Lung (tissue), 12 donors: ENCODE data around the gene SLC44A2. TPM values are rescaled to one million over a fixed set of nuclear protein-coding genes. Genes with fewer than 3 reads are reported as not detected.

Experiments
- ATAC-seq: fragments of 200-7000 bp; cut with Tn5 transposase; one replicate; pipeline ENCODE4 v1.9.1; 2020; ENCODE audit warnings: moderate number of reproducible peaks; ENCODE audit not compliant: insufficient read depth, low FRiP score
- DNase-seq, 3 donors: peaks; one replicate each; pipeline ENCODE4 v3.0.0-alpha.2; 2013 to 2017
- H3K27ac ChIP-seq, 2 donors: one replicate each; pipeline ENCODE4 v1.5.1; 2013; ENCODE audit warnings: mild to moderate bottlenecking in 2 of 2, moderate library complexity in 2 of 2, control low read depth in 1 of 2, inconsistent platforms in 1 of 2, low read depth in 1 of 2, low read length in 1 of 2
- H3K27me3 ChIP-seq, 3 donors: one replicate each; pipeline ENCODE4 v1.5.1; 2013; ENCODE audit warnings: low read length in 2 of 3; ENCODE audit not compliant: control insufficient read depth in 3 of 3, insufficient read depth in 3 of 3
- H3K36me3 ChIP-seq, 4 donors: one replicate each; pipeline ENCODE4 v1.5.1; 2013; ENCODE audit warnings: low read length in 4 of 4, mild to moderate bottlenecking in 1 of 4, moderate library complexity in 1 of 4; ENCODE audit not compliant: control insufficient read depth in 4 of 4, insufficient read depth in 4 of 4
- H3K4me1 ChIP-seq, 5 donors: one replicate each; pipeline ENCODE4 v1.5.1; 2013; ENCODE audit warnings: low read length in 5 of 5, mild to moderate bottlenecking in 2 of 5, moderate library complexity in 1 of 5; ENCODE audit not compliant: control insufficient read depth in 5 of 5, insufficient read depth in 5 of 5
- H3K4me3 ChIP-seq: one replicate; pipeline ENCODE4 v1.5.1; 2013; ENCODE audit warnings: mild to moderate bottlenecking, control low read depth, moderate library complexity
- H3K9ac ChIP-seq, 2 donors: one replicate each; pipeline ENCODE4 v1.5.1; 2013; ENCODE audit warnings: low read length in 2 of 2, control low read depth in 1 of 2; ENCODE audit not compliant: insufficient read depth in 1 of 2
- H3K9me3 ChIP-seq, 4 donors: one replicate each; pipeline ENCODE4 v1.5.1; 2013; ENCODE audit warnings: low read length in 3 of 4, mild to moderate bottlenecking in 1 of 4, moderate library complexity in 1 of 4; ENCODE audit not compliant: control insufficient read depth in 4 of 4, insufficient read depth in 3 of 4
- CTCF ChIP-seq: IDR thresholded peaks from 2 replicates; pipeline ENCODE4 v1.5.1; 2012; ENCODE audit warnings: mild to moderate bottlenecking; ENCODE audit errors: control extremely low read depth, extremely low read depth
- WGBS, 2 donors: extraction: QIAGEN DNeasy Blood & Tissue Kit; methylation state at CpG; one replicate each; pipeline ENCODE4 v1.1.7; 2013; 5-methylcytosine and 5-hydroxymethylcytosine counted together
- polyA plus RNA-seq, 2 donors: library from polyadenylated mRNA; stranded (reverse); fragments of 200-250 nt; gene quantifications; one replicate each; pipeline ENCODE4 v1.2.1, GENCODE V29; 2013
- total RNA-seq, 2 donors: library from RNA; depleted of rRNA in 1 of 2; stranded (reverse); fragments of >200 nt in 1 of 2; gene quantifications; one replicate each; pipeline ENCODE4 v1.2.1, GENCODE V29; 2014 to 2021
- donor health status: control.
- donor health status: control.
- donor health status: Bipolar disorder and iron deficiency.
- donor health status: healthy.
- donor health status: DM: yes; HTN: yes; CAD: no.

SLC44A2 gene
- total and polyA plus RNA-seq, 4 donors: 83.6 to 173 (median 118) TPM

- Histone ChIP-seq H3K36me3 (peaks cover 42 to 90% (median 63%) of the 10 kb centered on the region in 4 donors), H3K27me3 (no peaks in the 10 kb centered on the region), H3K4me1 (no peaks in the 10 kb centered on the region), H3K9ac (no peak overlapping the region), H3K4me3 (no peak overlapping the region), H3K27ac (no peak overlapping the region), H3K9me3 (no peaks in the 10 kb centered on the region)
- ATAC-seq (no peak), DNase-seq (no peak)
- no peak for TF ChIP-seq CTCF
- WGBS, 2 donors: 88% methylated on average over 4 of the region's 4 CpGs
Observed at GRCh38 chr19:10681658-10682057, 56.3 kb downstream of the SLC44A2 start.

GRCh38 chr19:10682397-10683063 lies 57.2 kb downstream of the SLC44A2 start:
- ATAC-seq (no peak), DNase-seq (no peak)
- Histone ChIP-seq H3K9ac (no peak overlapping the region), H3K27ac (no peak overlapping the region), H3K27me3 (no peaks in the 10 kb centered on the region), H3K9me3 (no peaks in the 10 kb centered on the region), H3K4me3 (no peak overlapping the region), H3K36me3 (peaks cover 35 to 91% (median 61%) of the 10 kb centered on the region in 4 donors), H3K4me1 (no peaks in the 10 kb centered on the region)
- TF ChIP-seq CTCF: no peak
- WGBS, 2 donors: 96 to 97% methylated on average over 15 of the region's 15 CpGs

GRCh38 chr19:10683064-10683426 lies 57.7 kb downstream of the SLC44A2 start:
- no peak for TF ChIP-seq CTCF
- no peak for ATAC-seq

GRCh38 chr19:10683582-10683981 lies 58.2 kb downstream of the SLC44A2 start:
- Histone ChIP-seq H3K9me3 (no peaks in the 10 kb centered on the region), H3K27me3 (no peaks in the 10 kb centered on the region), H3K36me3 (peaks cover 34 to 91% (median 59%) of the 10 kb centered on the region in 4 donors), H3K4me1 (no peaks in the 10 kb centered on the region), H3K27ac (no peak overlapping the region), H3K9ac (no peak overlapping the region), H3K4me3 (no peak overlapping the region)
- ATAC-seq: no peak
- 89 to 92% methylated on average over 21 of the region's 21 CpGs for WGBS, 2 donors
- TF ChIP-seq CTCF: no peak
- no peak for DNase-seq

More at GRCh38 chr19:10683064-10683426, 57.7 kb downstream of the SLC44A2 start:
- WGBS, 2 donors: 95 to 96% methylated on average over 15 of the region's 15 CpGs
- no peak overlapping the region for H3K9ac ChIP-seq
- peaks cover 35 to 91% (median 59%) of the 10 kb centered on the region in 4 donors for H3K36me3 ChIP-seq
- no peak overlapping the region for H3K27ac ChIP-seq
- no peak overlapping the region for H3K4me3 ChIP-seq
- H3K4me1 ChIP-seq: no peaks in the 10 kb centered on the region
- H3K27me3 ChIP-seq: no peaks in the 10 kb centered on the region
- H3K9me3 ChIP-seq: no peaks in the 10 kb centered on the region
- DNase-seq: no peak
